Hippocampal formation (tissue), 2 donors: ENCODE data around the gene PDS5B.

Source experiments
- DNase-seq, 2 donors: peaks; one replicate each; lab custom pipeline; 2025; lab: John Stamatoyannopoulos, UW

PDS5B gene

GRCh38 chr13:32590266-32590665 is 4.0 kb downstream of the PDS5B start:
- no peak for DNase-seq

- DNase-seq = no peak
Measured at GRCh38 chr13:32592082-32592481, 5.8 kb downstream of the PDS5B start.

GRCh38 chr13:32594157-32594738 is 8.0 kb downstream of the PDS5B start:
- DNase-seq = no peak

- no peak for DNase-seq
Measured at GRCh38 chr13:32595306-32595705, 9.1 kb downstream of the PDS5B start.

GRCh38 chr13:32600890-32601289 is 14.6 kb downstream of the PDS5B start:
- DNase-seq = no peak

GRCh38 chr13:32609428-32609827 is 23.2 kb downstream of the PDS5B start:
- no peak for DNase-seq

GRCh38 chr13:32610538-32610937 is 24.3 kb downstream of the PDS5B start:
- DNase-seq = no peak

- no peak for DNase-seq
Measured at GRCh38 chr13:32610977-32611376, 24.7 kb downstream of the PDS5B start.

- DNase-seq = no peak
Measured at GRCh38 chr13:32616883-32617511, 30.7 kb downstream of the PDS5B start.

GRCh38 chr13:32622827-32623226 is 36.6 kb downstream of the PDS5B start:
- DNase-seq = no peak

- no peak for DNase-seq
Measured at GRCh38 chr13:32624441-32624840, 38.2 kb downstream of the PDS5B start.

- no peak for DNase-seq
Measured at GRCh38 chr13:32627793-32628192, 41.5 kb downstream of the PDS5B start.

GRCh38 chr13:32629313-32629712 is 43.1 kb downstream of the PDS5B start:
- no peak for DNase-seq

- DNase-seq = no peak
Measured at GRCh38 chr13:32629866-32630265, 43.6 kb downstream of the PDS5B start.

- no peak for DNase-seq
Measured at GRCh38 chr13:32632343-32632909, 46.2 kb downstream of the PDS5B start.

- DNase-seq = no peak
Measured at GRCh38 chr13:32636711-32637110, 50.5 kb downstream of the PDS5B start.

- DNase-seq = no peak
Measured at GRCh38 chr13:32638739-32639138, 52.5 kb downstream of the PDS5B start.

- DNase-seq = peak; percentile 6 to 71
Measured at GRCh38 chr13:32639502-32640105, 53.4 kb downstream of the PDS5B start.

- no peak for DNase-seq
Measured at GRCh38 chr13:32642316-32642715, 56.1 kb downstream of the PDS5B start.

GRCh38 chr13:32642858-32643257 is 56.6 kb downstream of the PDS5B start:
- DNase-seq = no peak

GRCh38 chr13:32645854-32646253 is 59.6 kb downstream of the PDS5B start:
- DNase-seq = no peak

- DNase-seq = no peak
Measured at GRCh38 chr13:32647926-32648325, 61.7 kb downstream of the PDS5B start.

- DNase-seq = peak; percentile 58 to 64
Measured at GRCh38 chr13:32650705-32651311, 64.6 kb downstream of the PDS5B start.
